MM.1S (cell line): ENCODE measurements around the gene OTC.

Experiments used
- EZH2phosphoT487 ChIP-seq: fragments of 300-600 bp; sonication (generic); IDR thresholded peaks from 2 replicates; pipeline ENCODE4 v1.6.1; 2018; ENCODE audit warnings: antibody characterized with exemption, low read length
- TF ChIP-seq, protein P1 (sequence below): fragments of 300-600 bp; sonication (generic); IDR thresholded peaks from 2 replicates; pipeline ENCODE4 v1.5.1; 2016; ENCODE audit warnings: antibody characterized with exemption, low read length, mixed read lengths

- TF ChIP-seq, protein P1, sequence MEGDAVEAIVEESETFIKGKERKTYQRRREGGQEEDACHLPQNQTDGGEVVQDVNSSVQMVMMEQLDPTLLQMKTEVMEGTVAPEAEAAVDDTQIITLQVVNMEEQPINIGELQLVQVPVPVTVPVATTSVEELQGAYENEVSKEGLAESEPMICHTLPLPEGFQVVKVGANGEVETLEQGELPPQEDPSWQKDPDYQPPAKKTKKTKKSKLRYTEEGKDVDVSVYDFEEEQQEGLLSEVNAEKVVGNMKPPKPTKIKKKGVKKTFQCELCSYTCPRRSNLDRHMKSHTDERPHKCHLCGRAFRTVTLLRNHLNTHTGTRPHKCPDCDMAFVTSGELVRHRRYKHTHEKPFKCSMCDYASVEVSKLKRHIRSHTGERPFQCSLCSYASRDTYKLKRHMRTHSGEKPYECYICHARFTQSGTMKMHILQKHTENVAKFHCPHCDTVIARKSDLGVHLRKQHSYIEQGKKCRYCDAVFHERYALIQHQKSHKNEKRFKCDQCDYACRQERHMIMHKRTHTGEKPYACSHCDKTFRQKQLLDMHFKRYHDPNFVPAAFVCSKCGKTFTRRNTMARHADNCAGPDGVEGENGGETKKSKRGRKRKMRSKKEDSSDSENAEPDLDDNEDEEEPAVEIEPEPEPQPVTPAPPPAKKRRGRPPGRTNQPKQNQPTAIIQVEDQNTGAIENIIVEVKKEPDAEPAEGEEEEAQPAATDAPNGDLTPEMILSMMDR, result no peak
- no peak for TF ChIP-seq EZH2phosphoT487
These were observed 16.4 kb downstream of the OTC start for GRCh38 chrX:38368774-38369173.
